GM12878 (cell line): Measurements from ENCODE around the gene ARIH2. TPM values are rescaled to one million over a fixed set of nuclear protein-coding genes. Genes with fewer than 3 reads are reported as not detected.

Experiments
- ATAC-seq: fragments of 200-7000 bp; cut with Tn5 transposase; 3 replicates; pipeline ENCODE4 v1.9.1; 2020; ENCODE audit warnings: mild to moderate bottlenecking, moderate library complexity
- BruUV-seq: library from RNA; stranded (reverse); fragments of 400-500 nt; replicated peaks from 2 replicates; lab custom pipeline; 2021; lab: Mats Ljungman, UMichigan
- CTCF ChIA-PET: fragments of 300-600 bp; sonication (Branson Sonifier 250); formaldehyde crosslinking; extraction: SDS; loops from one replicate; lab custom pipeline; 2021; ENCODE audit warnings: inconsistent platforms; lab: Yijun Ruan, JAX
- POLR2A ChIA-PET: fragments of 350-600 bp; formaldehyde crosslinking; extraction: SDS; loops from one replicate; lab custom pipeline; 2021; ENCODE audit warnings: inconsistent platforms; lab: Charles Lee
- RAD21 ChIA-PET: fragments of 300-600 bp; sonication (Branson Sonifier 250); formaldehyde crosslinking; loops from one replicate; lab custom pipeline; 2023; ENCODE audit warnings: antibody characterized with exemption; ENCODE audit not compliant: unreplicated experiment; lab: Charles Lee
- SMC1A ChIA-PET: fragments of 300-600 bp; sonication (Branson Sonifier 250); formaldehyde crosslinking; loops from one replicate; lab custom pipeline; 2023; ENCODE audit not compliant: unreplicated experiment, uncharacterized antibody; lab: Charles Lee
- DNase-seq: peaks from one replicate; pipeline ENCODE4 v3.0.0-alpha.2; 2011; ENCODE audit warnings: low read depth, low spot score
- FAIRE-seq: peaks from 3 replicates; lab custom pipeline; 2011; peaks lifted over from hg19 to GRCh38; lab: Jason Lieb, UNC
- H2AFZ ChIP-seq: 2 replicates; pipeline ENCODE4 v1.6.0; 2011; ENCODE audit warnings: low read depth, low read length, control low read depth; ENCODE audit not compliant: control insufficient read depth
- H3K27ac ChIP-seq: 2 replicates; pipeline ENCODE4 v1.5.1; 2011; ENCODE audit warnings: control low read depth; ENCODE audit not compliant: control insufficient read depth, insufficient read depth
- H3K27me3 ChIP-seq, 2 experiments: replicated peaks in 1 of 2; 2 replicates each; pipeline versions ENCODE4 v1.6.0 to v1.6.1; 2011; ENCODE audit warnings: low read length in 1 of 2; ENCODE audit not compliant: control insufficient read depth in 2 of 2, insufficient read depth in 2 of 2
- H3K36me3 ChIP-seq, 2 experiments: 2 replicates each; pipeline ENCODE4 v1.5.1; 2011; ENCODE audit warnings: low read length in 1 of 2; ENCODE audit not compliant: control insufficient read depth in 2 of 2, insufficient read depth in 2 of 2
- H3K4me1 ChIP-seq: 2 replicates; pipeline ENCODE4 v1.6.1; 2011; ENCODE audit warnings: mild to moderate bottlenecking, low read length, moderate library complexity, mixed read lengths; ENCODE audit not compliant: control insufficient read depth, insufficient read depth
- H3K4me2 ChIP-seq: 2 replicates; pipeline ENCODE4 v1.6.0; 2011; ENCODE audit warnings: control low read depth; ENCODE audit not compliant: control insufficient read depth, insufficient read depth
- H3K4me3 ChIP-seq: fragments of 200-600 bp; sonication (generic); 2 replicates; pipeline ENCODE4 v1.5.1; 2016
- H3K79me2 ChIP-seq: 2 replicates; pipeline ENCODE4 v1.6.0; 2011; ENCODE audit warnings: low read length; ENCODE audit not compliant: control insufficient read depth, insufficient read depth
- H3K9ac ChIP-seq: 2 replicates; pipeline ENCODE4 v1.8.0; 2011; ENCODE audit warnings: low read length, control low read depth, mixed read lengths; ENCODE audit not compliant: control insufficient read depth, insufficient read depth
- H3K9me3 ChIP-seq: replicated peaks from 3 replicates; pipeline ENCODE4 v1.5.1; 2011; ENCODE audit warnings: mild to moderate bottlenecking, low read length; ENCODE audit not compliant: control insufficient read depth, insufficient read depth
- H4K20me1 ChIP-seq: 2 replicates; pipeline ENCODE4 v1.6.0; 2011; ENCODE audit not compliant: control insufficient read depth, insufficient read depth
- BCL3 ChIP-seq: IDR thresholded peaks from 2 replicates; pipeline ENCODE4 v1.6.1; 2011; ENCODE audit warnings: borderline replicate concordance, low read depth, mild to moderate bottlenecking, moderate library complexity, low read length; ENCODE audit not compliant: insufficient read depth, poor library complexity, severe bottlenecking
- CUX1 ChIP-seq: IDR thresholded peaks from 2 replicates; pipeline ENCODE4 v1.6.1; 2012; ENCODE audit warnings: improper control_type of control experiment, low read depth, low read length; ENCODE audit not compliant: insufficient replicate concordance
- HDGF ChIP-seq: fragments of 450-650 bp; IDR thresholded peaks from 2 replicates; pipeline ENCODE4 v1.6.1; 2016; ENCODE audit warnings: antibody characterized with exemption
- KDM1A ChIP-seq: fragments of 200-600 bp; sonication (generic); IDR thresholded peaks from 2 replicates; pipeline ENCODE4 v1.6.1; 2016; ENCODE audit warnings: borderline replicate concordance
- PAX8 ChIP-seq: fragments of 450-650 bp; IDR thresholded peaks from 2 replicates; pipeline ENCODE4 v1.6.1; 2017; ENCODE audit warnings: mild to moderate bottlenecking, moderate library complexity
- RELB ChIP-seq: fragments of 450-650 bp; IDR thresholded peaks from 2 replicates; pipeline ENCODE4 v1.6.1; 2017; ENCODE audit warnings: low read depth, mild to moderate bottlenecking, moderate library complexity
- ZBTB11 ChIP-seq: fragments of 450-650 bp; formaldehyde crosslinking; IDR thresholded peaks from 2 replicates; pipeline ENCODE4 v1.5.0; 2022; ENCODE audit warnings: mild to moderate bottlenecking, missing genetic modification characterization
- WGBS: methylation state at CpG from one replicate; pipeline ENCODE4 v1.1.6; 2016; ENCODE audit warnings: low lambda C conversion rate; ENCODE audit not compliant: insufficient replicate concordance, insufficient coverage; ENCODE audit errors: missing lambda C conversion rate; 5-methylcytosine and 5-hydroxymethylcytosine counted together
- in situ Hi-C: fragments of 300-500 bp; cut with MboI; formaldehyde crosslinking; loops from 9 replicates; pipeline ENCODE4 v1.14.3; 2018; ENCODE audit warnings: mixed read lengths
- intact Hi-C: fragments of 100-400 bp; cut with micrococcal nuclease; formaldehyde crosslinking; loops from one replicate; pipeline ENCODE4 v1.14.2; 2022; ENCODE audit not compliant: unreplicated experiment
- polyA plus RNA-seq, 11 experiments: library from polyadenylated mRNA; depleted of rRNA in 4 of 11; unstranded in 6 of 11; stranded (reverse) in 5 of 11; fragments of >200 nt; fragmentation: Nextera tagmentation in 4 of 11; fragmentation: Illumina TruSeq in 1 of 11; extraction: Ambion mirVana in 4 of 11; extraction: Trizol in 1 of 11; gene quantifications; 1 replicate in 1 of 11; 2 replicates in 10 of 11; pipeline versions ENCODE4 v1.2.1 to v1.2.3, GENCODE V29; 2011 to 2016; ENCODE audit warnings: inconsistent platforms in 2 of 11, missing spikeins in 2 of 11, low read depth in 1 of 11
- total RNA-seq, 4 experiments: library from RNA; depleted of rRNA in 3 of 4; stranded (reverse); fragments of >200 nt in 3 of 4; fragmentation: Illumina TruSeq in 1 of 4; extraction: Trizol in 1 of 4; gene quantifications; 2 replicates each; pipeline versions ENCODE4 v1.2.1 to v1.2.3, GENCODE V29; 2013 to 2021

ARIH2 gene
- total and polyA plus RNA-seq, 10 of the 15 experiments (the other 5 are each of a cell fraction or from before 2014, with no cell fraction given): 18.7 to 74.7 (median 63.7) TPM

- Histone ChIP-seq H3K4me2 (no peak overlapping the region), H3K79me2 (peaks cover 4% of the 10 kb centered on the region), H3K4me3 (no peak overlapping the region), H3K27ac (no peak overlapping the region), H3K4me1 (no peaks in the 10 kb centered on the region), H3K9me3 (no peaks in the 10 kb centered on the region), H3K9ac (no peak overlapping the region), H3K36me3 (peaks cover 5 to 7% of the 10 kb centered on the region in 2 experiments; a peak in 2 of 4 replicates), H3K27me3 (no peaks in the 10 kb centered on the region), H2AFZ (no peak overlapping the region), H4K20me1 (no peaks in the 10 kb centered on the region)
- no peak for DNase-seq
- no TSS peak for BruUV-seq
- CTCF ChIA-PET: interaction anchor here (0.7 to 0.8 kb wide), 2 partner anchors 28 to 229 kb away, joined by 4 to 5 read pairs; no protein-coding TSS in a partner anchor
- FAIRE-seq: no peak
- 100% methylated on average over 2 of the region's 2 CpGs for WGBS
- POLR2A ChIA-PET: interaction anchor here (0.7 kb wide), 1 partner anchor 62 kb away, joined by 3 read pairs; no protein-coding TSS in a partner anchor
- in situ Hi-C loops (no loop called here), intact Hi-C loops (no loop called here)
- no peak for ATAC-seq
- SMC1A ChIA-PET: interaction anchor here (1.2 kb wide), 1 partner anchor 217 kb away, joined by 3 read pairs; no protein-coding TSS in a partner anchor
- RAD21 ChIA-PET: no interaction called here
- no peak for TF ChIP-seq BCL3
- TF ChIP-seq KDM1A: no peak
- no peak for TF ChIP-seq ZBTB11
- TF ChIP-seq PAX8: no peak
- TF ChIP-seq RELB: no peak
- no peak for TF ChIP-seq CUX1
- no peak for TF ChIP-seq HDGF
Measured at GRCh38 chr3:48957006-48957705, 38.5 kb downstream of the ARIH2 start.
